K562 (cell line): ENCODE measurements around the gene SLC32A1. TPM values are rescaled to one million over a fixed set of nuclear protein-coding genes. Genes with fewer than 3 reads are reported as not detected.

Experiments
- CC2D1A ChIP-seq: fragments of 450-650 bp; IDR thresholded peaks from 2 replicates; pipeline ENCODE4 v1.6.1; 2017; ENCODE audit warnings: mild to moderate bottlenecking
- EHMT2 ChIP-seq: fragments of 450-650 bp; IDR thresholded peaks from 2 replicates; pipeline ENCODE4 v1.6.1; 2018; ENCODE audit warnings: antibody characterized with exemption
- FOS ChIP-seq: IDR thresholded peaks from 3 replicates; pipeline ENCODE4 v1.6.1; 2011; ENCODE audit not compliant: insufficient read length; ENCODE audit errors: extremely low read depth
- GABPA ChIP-seq: fragments of 200-800 bp; sonication (Bioruptor generic); conservative IDR thresholded peaks from 2 replicates; pipeline ENCODE4 v1.6.1; 2016; ENCODE audit warnings: low read depth, missing genetic modification characterization, missing compliant biosample characterization
- HDGF ChIP-seq: fragments of 450-650 bp; IDR thresholded peaks from 2 replicates; pipeline ENCODE4 v1.6.1; 2016
- KLF1 ChIP-seq: fragments of 450-650 bp; IDR thresholded peaks from 2 replicates; pipeline ENCODE4 v1.6.1; 2016; ENCODE audit warnings: missing genetic modification characterization, missing compliant biosample characterization
- L3MBTL2 ChIP-seq: fragments of 450-650 bp; IDR thresholded peaks from 2 replicates; pipeline ENCODE4 v1.6.1; 2016; ENCODE audit warnings: mild to moderate bottlenecking, moderate library complexity
- MAZ ChIP-seq, 2 experiments: fragments of 450-650 bp in 1 of 2; sonication (generic) in 1 of 2; formaldehyde crosslinking; IDR thresholded peaks in 1 of 2; conservative IDR thresholded peaks in 1 of 2; 2 replicates each; pipeline versions ENCODE4 v1.4.0 to v1.5.0; 2020; ENCODE audit warnings: mild to moderate bottlenecking in 1 of 2, missing genetic modification reagents in 1 of 2
- NRF1 ChIP-seq, 2 experiments: fragments of 450-650 bp; IDR thresholded peaks in 1 of 2; conservative IDR thresholded peaks in 1 of 2; 2 replicates each; pipeline ENCODE4 v1.6.1; 2014; ENCODE audit warnings: mild to moderate bottlenecking in 2 of 2
- PBX2 ChIP-seq, 2 experiments: IDR thresholded peaks in 1 of 2; conservative IDR thresholded peaks in 1 of 2; 2 replicates each; pipeline ENCODE4 v1.6.1; 2016; ENCODE audit warnings: low read depth in 2 of 2, mild to moderate bottlenecking in 1 of 2, missing compliant biosample characterization in 1 of 2, missing genetic modification characterization in 1 of 2, moderate library complexity in 1 of 2
- PML ChIP-seq: IDR thresholded peaks from 2 replicates; pipeline ENCODE4 v1.6.1; 2012; ENCODE audit warnings: low read length, inconsistent platforms
- SMAD2 ChIP-seq: fragments of 150-350 bp; IDR thresholded peaks from 2 replicates; pipeline ENCODE4 v1.6.1; 2014; ENCODE audit warnings: low read depth, mild to moderate bottlenecking, low read length
- SOX6 ChIP-seq: fragments of 450-650 bp; IDR thresholded peaks from 2 replicates; pipeline ENCODE4 v1.6.1; 2014; ENCODE audit warnings: mild to moderate bottlenecking
- ZBED1 ChIP-seq: IDR thresholded peaks from 2 replicates; pipeline ENCODE4 v1.6.1; 2014
- ZBTB43 ChIP-seq: sonication (generic); formaldehyde crosslinking; IDR thresholded peaks from 2 replicates; pipeline ENCODE4 v1.8.0; 2023; ENCODE audit warnings: mild to moderate bottlenecking, missing genetic modification reagents
- ZC3H8 ChIP-seq: fragments of 450-650 bp; IDR thresholded peaks from 2 replicates; pipeline ENCODE4 v1.6.1; 2017
- ZKSCAN8 ChIP-seq: fragments of 200-800 bp; sonication (Bioruptor generic); IDR thresholded peaks from 2 replicates; pipeline ENCODE4 v1.6.1; 2016; ENCODE audit warnings: missing genetic modification characterization, missing compliant biosample characterization
- ZNF3 ChIP-seq: fragments of 250-450 bp; sonication (Bioruptor Pico); IDR thresholded peaks from 2 replicates; pipeline ENCODE4 v1.5.0; 2021; ENCODE audit warnings: mild to moderate bottlenecking, moderate library complexity
- ZNF551 ChIP-seq: fragments of 250-450 bp; sonication (Bioruptor Pico); IDR thresholded peaks from 2 replicates; pipeline ENCODE4 v1.5.0; 2021; ENCODE audit warnings: mild to moderate bottlenecking, moderate library complexity
- polyA plus RNA-seq, 8 experiments: library from polyadenylated mRNA; depleted of rRNA in 4 of 8; stranded (reverse) in 5 of 8; unstranded in 3 of 8; fragments of >200 nt; fragmentation: Nextera tagmentation in 2 of 8; fragmentation: Illumina TruSeq in 1 of 8; extraction: Ambion mirVana in 2 of 8; extraction: Trizol in 1 of 8; gene quantifications; 2 replicates each; pipeline versions ENCODE4 v1.2.1 to v1.2.3, GENCODE V29; 2011 to 2014; ENCODE audit warnings: inconsistent platforms in 1 of 8, missing spikeins in 1 of 8
- total RNA-seq, 7 experiments: library from RNA; depleted of rRNA in 6 of 7; stranded (reverse); fragments of >200 nt in 6 of 7; fragmentation: Illumina TruSeq in 2 of 7; extraction: Trizol in 2 of 7; gene quantifications; 2 replicates each; pipeline versions ENCODE4 v1.2.1 to v1.2.3, GENCODE V29; 2011 to 2021; ENCODE audit warnings: low replicate concordance in 1 of 7
- TF ChIP-seq, protein P1 (sequence below): fragments of 250-450 bp; sonication (Bioruptor Pico); IDR thresholded peaks from 2 replicates; pipeline ENCODE4 v1.5.0; 2022; ENCODE audit warnings: mild to moderate bottlenecking
- TF ChIP-seq, protein P2 (sequence below): fragments of 450-650 bp; IDR thresholded peaks from one replicate; pipeline ENCODE4 v1.6.1; 2018; ENCODE audit warnings: mild to moderate bottlenecking, moderate library complexity; ENCODE audit not compliant: partially characterized antibody

SLC32A1 gene
- total and polyA plus RNA-seq, 9 of the 15 experiments (the other 6 are each of a cell fraction or from before 2014, with no cell fraction given) = not detected

DNA sequence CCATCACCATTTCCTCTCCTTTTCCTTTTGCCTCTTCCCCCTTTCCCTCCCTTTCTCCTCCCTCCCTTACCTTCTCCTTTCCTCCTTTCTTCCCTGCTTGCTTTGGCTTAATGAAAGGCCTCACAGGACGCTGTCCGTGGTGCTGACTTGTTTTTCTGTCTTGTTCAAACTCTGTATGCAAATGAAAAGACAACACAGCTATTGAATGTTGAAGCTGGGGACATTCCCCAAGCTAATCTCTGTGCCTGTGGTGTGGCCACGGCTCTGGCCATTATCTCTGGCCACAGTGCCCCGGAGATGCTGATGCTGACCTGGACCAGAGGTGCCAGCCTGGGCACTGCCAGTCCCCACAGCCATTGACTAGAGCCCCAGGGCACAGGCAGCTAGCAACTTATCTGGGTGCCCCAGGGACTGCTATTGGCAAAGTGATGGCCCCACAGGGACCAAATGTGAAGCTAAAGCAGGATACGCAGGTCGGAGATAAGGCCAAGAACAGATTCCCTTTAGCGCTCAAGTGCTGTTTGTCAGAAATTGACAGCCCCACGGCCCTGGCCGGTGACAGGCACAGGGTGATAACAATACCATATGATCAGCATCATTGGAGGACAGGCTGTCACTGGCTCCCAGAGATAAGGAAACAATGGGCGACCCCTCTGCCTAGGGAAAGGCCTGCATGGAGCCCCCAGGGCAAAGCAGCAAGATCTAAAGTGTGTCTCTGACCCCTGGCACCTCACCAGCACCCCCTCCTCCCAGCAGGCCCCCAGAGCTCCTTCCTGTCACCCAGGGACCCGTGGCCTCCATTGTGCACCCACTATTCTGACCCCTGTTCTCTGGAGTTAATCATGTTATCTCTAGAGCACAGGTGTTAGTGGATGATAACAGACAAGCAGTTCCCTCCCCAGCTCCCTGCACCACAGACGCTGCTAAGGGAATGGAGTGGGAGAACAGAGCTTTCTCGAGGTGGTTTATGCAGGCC lies 31.6 kb upstream of the SLC32A1 start (continued):
- TF ChIP-seq PML = peak; percentile 94
- peak; percentile 89 for TF ChIP-seq CC2D1A
- TF ChIP-seq HDGF = no peak
- peak; percentile 67 for TF ChIP-seq ZKSCAN8 (CRISPR knock-in tag)
- TF ChIP-seq EHMT2 = peak; percentile 100
- TF ChIP-seq, protein P1, sequence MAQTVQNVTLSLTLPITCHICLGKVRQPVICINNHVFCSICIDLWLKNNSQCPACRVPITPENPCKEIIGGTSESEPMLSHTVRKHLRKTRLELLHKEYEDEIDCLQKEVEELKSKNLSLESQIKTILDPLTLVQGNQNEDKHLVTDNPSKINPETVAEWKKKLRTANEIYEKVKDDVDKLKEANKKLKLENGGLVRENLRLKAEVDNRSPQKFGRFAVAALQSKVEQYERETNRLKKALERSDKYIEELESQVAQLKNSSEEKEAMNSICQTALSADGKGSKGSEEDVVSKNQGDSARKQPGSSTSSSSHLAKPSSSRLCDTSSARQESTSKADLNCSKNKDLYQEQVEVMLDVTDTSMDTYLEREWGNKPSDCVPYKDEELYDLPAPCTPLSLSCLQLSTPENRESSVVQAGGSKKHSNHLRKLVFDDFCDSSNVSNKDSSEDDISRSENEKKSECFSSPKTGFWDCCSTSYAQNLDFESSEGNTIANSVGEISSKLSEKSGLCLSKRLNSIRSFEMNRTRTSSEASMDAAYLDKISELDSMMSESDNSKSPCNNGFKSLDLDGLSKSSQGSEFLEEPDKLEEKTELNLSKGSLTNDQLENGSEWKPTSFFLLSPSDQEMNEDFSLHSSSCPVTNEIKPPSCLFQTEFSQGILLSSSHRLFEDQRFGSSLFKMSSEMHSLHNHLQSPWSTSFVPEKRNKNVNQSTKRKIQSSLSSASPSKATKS = no peak
- TF ChIP-seq ZBTB43 = 0 out of 2 replicates have a peak, but pooled peaks have one; percentile 63
- TF ChIP-seq PBX2 (CRISPR knock-in tag; IDR thresholded peaks at IDR 0.05; ENCODE audit: low read depth) = peak; percentile 53
- peak; percentile 83 for TF ChIP-seq PBX2 (tag; conservative IDR thresholded peaks at IDR 0.05; ENCODE audit: low read depth)
- no peak for TF ChIP-seq FOS
- TF ChIP-seq, protein P2, sequence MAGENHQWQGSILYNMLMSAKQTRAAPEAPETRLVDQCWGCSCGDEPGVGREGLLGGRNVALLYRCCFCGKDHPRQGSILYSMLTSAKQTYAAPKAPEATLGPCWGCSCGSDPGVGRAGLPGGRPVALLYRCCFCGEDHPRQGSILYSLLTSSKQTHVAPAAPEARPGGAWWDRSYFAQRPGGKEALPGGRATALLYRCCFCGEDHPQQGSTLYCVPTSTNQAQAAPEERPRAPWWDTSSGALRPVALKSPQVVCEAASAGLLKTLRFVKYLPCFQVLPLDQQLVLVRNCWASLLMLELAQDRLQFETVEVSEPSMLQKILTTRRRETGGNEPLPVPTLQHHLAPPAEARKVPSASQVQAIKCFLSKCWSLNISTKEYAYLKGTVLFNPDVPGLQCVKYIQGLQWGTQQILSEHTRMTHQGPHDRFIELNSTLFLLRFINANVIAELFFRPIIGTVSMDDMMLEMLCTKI = no peak
- TF ChIP-seq ZC3H8 = no peak
- TF ChIP-seq GABPA (tag) = no peak
- peak; percentile 99 for TF ChIP-seq SOX6
- no peak for TF ChIP-seq SMAD2
- TF ChIP-seq L3MBTL2 = no peak
- no peak for TF ChIP-seq ZNF3 (CRISPR knock-in tag)
- TF ChIP-seq NRF1 (conservative IDR thresholded peaks at IDR 0.05 in 1 of 2, IDR thresholded peaks at IDR 0.05 in 1 of 2) = peak in 1 of 2 experiments; percentile 24; a peak in 1 of 4 replicates
- peak; percentile 18 to 71; a peak in 3 of 4 replicates for TF ChIP-seq MAZ (CRISPR knock-in tag; conservative IDR thresholded peaks at IDR 0.05 in 1 of 2, IDR thresholded peaks at IDR 0.05 in 1 of 2)
- TF ChIP-seq ZBED1 = no peak
- TF ChIP-seq ZNF551 (CRISPR knock-in tag) = no peak
- no peak for TF ChIP-seq KLF1
